ENCODE results near the gene BPI.
"Not testable (repeated sequence)": the region's sequence is repeated elsewhere in the genome, so short reads cannot be mapped to it uniquely, and the experiment has no call there.

The BPI gene

DNA sequence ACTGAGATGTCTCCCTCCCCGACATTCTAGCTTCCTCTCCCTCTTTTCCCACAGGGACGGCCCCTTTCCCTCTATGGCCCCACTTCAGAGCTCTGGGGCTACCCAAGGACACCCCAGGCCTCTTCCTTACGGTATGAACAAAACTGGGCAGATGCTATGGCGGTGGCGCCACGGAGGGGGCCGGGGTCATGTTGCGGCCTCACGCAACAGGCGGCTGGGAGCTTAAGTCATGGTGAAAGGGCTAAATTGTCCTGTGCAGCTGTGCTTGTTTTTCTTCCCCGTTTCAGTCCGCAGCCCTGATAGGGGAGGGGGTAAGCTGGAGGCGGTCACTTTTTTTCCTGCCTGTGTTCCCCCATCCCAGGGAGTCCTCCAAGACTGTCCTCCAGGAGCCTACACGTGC, 25.8 kb upstream of the BPI start:
- DNase-seq (ENCODE audit: low read depth in 2 of 2): no peak

- no peak for DNase-seq (ENCODE audit: low read depth in 2 of 2)
Measured at GRCh38 chr20:38278763-38279162, 25.2 kb upstream of the BPI start.

GRCh38 chr20:38281176-38281915, 22.6 kb upstream of the BPI start:
- not testable (repeated sequence) for DNase-seq (ENCODE audit: low read depth in 2 of 2)

- DNase-seq (ENCODE audit: low read depth in 2 of 2): no peak
Measured at GRCh38 chr20:38283236-38283635, 20.7 kb upstream of the BPI start.

GRCh38 chr20:38284066-38284650, 19.8 kb upstream of the BPI start:
- not testable (repeated sequence) for DNase-seq (ENCODE audit: low read depth in 2 of 2)

DNA sequence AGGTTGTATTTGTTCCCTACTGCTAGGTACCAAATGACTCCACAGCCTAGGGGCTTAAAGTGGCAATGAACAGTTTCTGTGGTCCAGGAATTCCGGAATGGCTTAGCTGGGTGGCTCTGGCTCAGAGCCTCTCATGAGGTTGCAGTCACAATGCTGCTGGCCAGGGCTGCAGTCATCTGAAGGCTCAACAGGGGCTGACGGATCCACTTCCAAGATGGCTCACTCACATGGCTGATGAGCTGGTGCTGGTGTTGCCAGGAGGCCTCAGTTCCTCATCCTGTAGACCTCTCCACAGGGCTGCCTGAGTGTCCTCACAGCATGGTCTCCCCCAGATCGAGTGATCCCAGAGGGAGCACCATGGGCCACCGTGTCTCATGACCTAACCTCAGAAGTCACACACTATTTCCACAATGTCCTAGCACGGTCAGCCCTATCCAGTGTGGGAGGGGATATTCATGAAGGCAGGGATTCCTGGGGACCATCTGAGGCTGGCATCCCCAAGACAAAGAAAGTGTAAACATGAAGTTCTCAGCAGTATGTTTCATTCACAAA, 19.0 kb upstream of the BPI start:
- no peak for DNase-seq (ENCODE audit: low read depth in 2 of 2)

- DNase-seq (ENCODE audit: low read depth in 2 of 2): no peak
Measured at GRCh38 chr20:38286586-38287531, 17.1 kb upstream of the BPI start.

GRCh38 chr20:38290829-38291814, 12.8 kb upstream of the BPI start:
- no peak for DNase-seq (ENCODE audit: low read depth in 2 of 2)

- DNase-seq (ENCODE audit: low read depth in 2 of 2): no peak
Measured at GRCh38 chr20:38291966-38292365, 12.0 kb upstream of the BPI start.

GRCh38 chr20:38293491-38294065, 10.4 kb upstream of the BPI start:
- DNase-seq (ENCODE audit: low read depth in 2 of 2): no peak

DNA sequence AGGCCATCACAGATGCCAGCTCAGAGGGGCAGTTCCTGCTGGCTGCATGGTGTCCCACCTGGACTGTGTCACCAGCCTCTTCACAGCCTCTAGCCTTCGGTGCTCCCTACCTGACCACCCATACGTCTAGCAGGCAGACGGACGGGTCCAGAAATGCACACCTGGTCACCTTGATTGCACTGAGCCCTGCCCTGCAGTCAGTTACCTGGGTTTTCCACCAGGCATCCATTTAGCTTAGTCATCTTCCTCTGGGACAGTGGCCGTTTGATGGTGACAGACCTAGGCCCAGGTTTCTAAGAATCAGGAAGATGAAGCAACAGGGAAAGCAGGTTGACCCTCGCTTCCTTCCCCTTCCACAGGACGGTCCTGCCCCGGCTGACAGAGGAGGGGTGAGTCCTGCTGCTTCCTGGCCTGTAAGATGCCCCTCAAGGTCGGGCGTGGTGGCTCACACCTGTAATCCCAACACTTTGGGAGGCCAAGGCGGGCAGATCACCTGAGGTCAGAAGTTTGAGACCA, 9.8 kb upstream of the BPI start:
- DNase-seq (ENCODE audit: low read depth in 2 of 2): no peak

GRCh38 chr20:38295811-38296210, 8.1 kb upstream of the BPI start:
- no peak for DNase-seq (ENCODE audit: low read depth in 2 of 2)

GRCh38 chr20:38296433-38296832, 7.5 kb upstream of the BPI start:
- no peak for DNase-seq (ENCODE audit: low read depth in 2 of 2)

DNA sequence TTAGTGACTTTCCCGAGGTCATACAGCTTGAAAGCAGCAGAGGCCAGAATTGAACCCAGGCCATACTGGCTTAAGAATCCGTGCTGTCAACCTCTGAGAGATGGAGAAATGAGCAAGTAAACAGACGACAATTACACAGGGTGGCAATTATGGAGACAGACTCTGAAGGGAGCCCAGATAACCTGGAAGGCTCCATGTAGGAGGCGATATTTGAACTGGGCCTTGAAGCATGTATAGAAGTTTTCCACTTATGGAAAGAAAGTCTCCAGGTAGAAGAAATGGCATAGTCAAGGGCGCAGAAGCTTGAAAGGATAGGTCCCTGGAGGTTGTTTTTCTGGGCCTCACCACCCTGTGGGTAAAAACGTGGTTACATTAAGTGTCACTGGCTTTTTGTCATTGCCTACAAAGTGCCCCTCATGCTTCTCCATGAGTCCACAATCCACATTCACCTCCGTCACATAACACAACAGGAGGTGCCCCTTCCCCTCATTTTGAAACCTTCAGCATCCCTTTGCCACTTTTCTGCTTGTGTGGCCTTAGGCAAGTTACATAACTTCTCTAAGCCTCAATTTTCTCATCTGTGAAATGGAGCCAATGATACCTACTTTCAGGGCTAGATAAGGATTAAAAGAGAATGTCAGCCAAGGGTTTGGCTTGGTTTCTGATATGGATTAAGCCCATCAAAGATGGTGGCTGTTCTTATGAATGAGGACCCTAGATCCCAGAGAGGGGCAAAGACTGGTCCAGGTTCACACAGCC, 5.9 kb upstream of the BPI start:
- DNase-seq (ENCODE audit: low read depth in 2 of 2): no peak

GRCh38 chr20:38298768-38299288, 5.1 kb upstream of the BPI start:
- no peak for DNase-seq (ENCODE audit: low read depth in 2 of 2)

DNA sequence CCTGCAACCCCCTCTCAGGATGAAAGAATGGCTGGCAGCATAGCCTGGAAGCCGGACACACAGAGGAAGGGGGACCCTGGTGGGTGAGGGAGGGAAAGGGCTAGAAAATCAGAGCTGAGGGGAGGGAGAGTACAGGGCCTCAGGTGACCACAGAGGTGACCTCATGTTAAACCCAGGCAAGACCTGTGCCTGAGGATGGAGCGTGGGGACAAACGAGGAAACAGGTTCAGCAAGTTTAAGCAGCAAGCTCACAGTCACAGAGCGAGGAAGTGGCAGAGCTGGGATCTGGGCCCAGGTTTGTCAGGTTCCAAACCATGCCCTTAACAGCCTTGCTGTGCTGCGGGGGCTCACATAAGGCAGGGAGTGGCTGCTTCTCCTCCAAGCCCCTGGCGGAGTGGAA, 4.0 kb upstream of the BPI start:
- DNase-seq (ENCODE audit: low read depth in 2 of 2): no peak

DNA sequence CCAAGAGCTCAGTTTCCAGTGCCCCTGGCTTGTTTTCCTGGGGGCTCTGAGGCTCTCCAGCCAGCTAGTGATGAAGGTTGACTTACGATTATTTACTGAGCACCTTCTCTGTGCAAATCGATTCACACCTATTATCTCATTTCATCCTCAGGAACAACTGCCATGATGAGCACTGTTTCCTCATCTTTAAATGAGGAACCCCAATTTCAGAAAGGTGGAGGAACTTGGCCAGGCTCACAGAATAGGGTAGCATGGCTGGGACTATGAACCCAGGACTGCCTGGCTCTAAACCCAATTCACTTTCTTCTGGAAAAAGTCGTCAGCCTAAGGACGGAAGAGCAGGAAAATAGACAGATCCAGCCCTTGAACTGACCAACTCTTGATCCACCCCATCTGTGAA, 3.5 kb upstream of the BPI start:
- no peak for DNase-seq (ENCODE audit: low read depth in 2 of 2)

DNA sequence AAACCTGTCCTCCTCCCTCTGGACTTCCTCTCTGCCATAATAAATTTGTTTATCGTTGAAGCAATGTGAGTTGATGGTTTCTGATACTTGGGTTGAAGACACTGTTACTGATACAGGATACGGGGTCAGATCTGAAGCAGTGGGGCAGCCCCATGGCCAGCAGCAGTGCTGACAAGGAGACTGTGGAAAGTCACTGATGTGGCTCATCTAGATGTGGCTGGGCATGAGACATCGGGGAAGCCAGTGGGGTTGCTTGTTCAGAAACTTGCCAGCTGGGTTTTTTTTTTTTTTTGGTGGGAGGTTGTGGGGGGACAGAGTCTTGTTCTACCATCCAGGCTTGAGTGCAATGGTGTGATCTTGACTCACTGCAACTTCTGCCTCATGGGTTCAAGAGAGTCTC, 2.6 kb upstream of the BPI start:
- DNase-seq (ENCODE audit: low read depth in 2 of 2): no peak

DNA sequence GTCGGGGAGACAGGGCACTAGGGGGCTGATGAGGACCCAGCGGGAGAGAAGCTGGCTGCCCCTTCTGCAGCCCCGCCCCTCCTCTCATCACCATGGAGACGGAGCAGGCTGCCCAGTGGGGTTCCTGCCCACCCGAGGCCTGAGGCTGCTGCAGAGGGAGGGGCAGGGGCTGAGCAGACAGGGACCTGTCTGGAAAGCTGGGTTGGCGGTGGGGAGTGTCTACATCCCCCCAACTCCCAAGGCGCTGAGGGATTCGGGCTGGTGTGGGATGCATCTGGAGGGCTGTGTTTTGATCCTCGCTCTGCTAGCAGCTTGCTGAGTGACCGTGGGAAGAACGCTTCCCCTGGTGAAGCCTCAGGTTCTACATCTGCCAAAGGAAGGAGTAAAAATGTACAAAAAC, 1.2 kb upstream of the BPI start:
- DNase-seq (ENCODE audit: low read depth in 2 of 2): no peak
